Measurements from ENCODE around the gene VCL.
A peak's percentile ranks its signal among the peaks of the same experiment; 100 is the strongest.
"Not testable (repeated sequence)": the region's sequence is repeated elsewhere in the genome, so short reads cannot be mapped to it uniquely, and the experiment has no call there.

VCL gene

GRCh38 chr10:74029943-74030342, 32.0 kb downstream of the VCL start:
- DNase-seq (ENCODE audit: low read depth in 2 of 2), result no peak
- TF ChIP-seq CTCF (IDR thresholded peaks at IDR 0.05; ENCODE audit: low read depth, low read length), result no peak
- H3K4me3 ChIP-seq (replicated peaks in 1 of 2; ENCODE audit: low read depth in 2 of 2, low read length in 2 of 2), result no peak overlapping the region

- not testable (repeated sequence) for H3K4me3 ChIP-seq (replicated peaks in 1 of 2; ENCODE audit: low read depth in 2 of 2, low read length in 2 of 2)
Observed at GRCh38 chr10:74032208-74032607, 34.3 kb downstream of the VCL start.

GRCh38 chr10:74032900-74033655, 35.2 kb downstream of the VCL start:
- TF ChIP-seq CTCF (IDR thresholded peaks at IDR 0.05; ENCODE audit: low read depth, low read length), result no peak
- H3K4me3 ChIP-seq (replicated peaks in 1 of 2; ENCODE audit: low read depth in 2 of 2, low read length in 2 of 2), result no peak overlapping the region
- no peak for DNase-seq (ENCODE audit: low read depth in 2 of 2)

More at GRCh38 chr10:74032208-74032607, 34.3 kb downstream of the VCL start:
- not testable (repeated sequence) for DNase-seq (ENCODE audit: low read depth in 2 of 2)

GRCh38 chr10:74033702-74034101, 35.8 kb downstream of the VCL start:
- no peak for TF ChIP-seq CTCF (IDR thresholded peaks at IDR 0.05; ENCODE audit: low read depth, low read length)
- H3K4me3 ChIP-seq (replicated peaks in 1 of 2; ENCODE audit: low read depth in 2 of 2, low read length in 2 of 2), result no peak overlapping the region
- DNase-seq (ENCODE audit: low read depth in 2 of 2), result no peak

GRCh38 chr10:74034301-74034700, 36.4 kb downstream of the VCL start:
- DNase-seq (ENCODE audit: low read depth in 2 of 2), result no peak
- no peak overlapping the region for H3K4me3 ChIP-seq (replicated peaks in 1 of 2; ENCODE audit: low read depth in 2 of 2, low read length in 2 of 2)
- TF ChIP-seq CTCF (IDR thresholded peaks at IDR 0.05; ENCODE audit: low read depth, low read length), result no peak

- TF ChIP-seq CTCF (IDR thresholded peaks at IDR 0.05; ENCODE audit: low read depth, low read length), result no peak
- H3K4me3 ChIP-seq (replicated peaks in 1 of 2; ENCODE audit: low read depth in 2 of 2, low read length in 2 of 2), result no peak overlapping the region
- peak in 1 of 2 donors; percentile 43 for DNase-seq (ENCODE audit: low read depth in 2 of 2)
Observed at GRCh38 chr10:74035303-74035702, 37.4 kb downstream of the VCL start.

- no peak overlapping the region for H3K4me3 ChIP-seq (replicated peaks in 1 of 2; ENCODE audit: low read depth in 2 of 2, low read length in 2 of 2)
- DNase-seq (ENCODE audit: low read depth in 2 of 2), result no peak
- no peak for TF ChIP-seq CTCF (IDR thresholded peaks at IDR 0.05; ENCODE audit: low read depth, low read length)
Observed at GRCh38 chr10:74036474-74036873, 38.6 kb downstream of the VCL start.

Measured in cardiac fibroblast (primary cell).